Measurements from ENCODE around the gene OTUD3.
"Not testable (repeated sequence)": the region's sequence is repeated elsewhere in the genome, so short reads cannot be mapped to it uniquely, and the experiment has no call there.

Gene OTUD3

DNA sequence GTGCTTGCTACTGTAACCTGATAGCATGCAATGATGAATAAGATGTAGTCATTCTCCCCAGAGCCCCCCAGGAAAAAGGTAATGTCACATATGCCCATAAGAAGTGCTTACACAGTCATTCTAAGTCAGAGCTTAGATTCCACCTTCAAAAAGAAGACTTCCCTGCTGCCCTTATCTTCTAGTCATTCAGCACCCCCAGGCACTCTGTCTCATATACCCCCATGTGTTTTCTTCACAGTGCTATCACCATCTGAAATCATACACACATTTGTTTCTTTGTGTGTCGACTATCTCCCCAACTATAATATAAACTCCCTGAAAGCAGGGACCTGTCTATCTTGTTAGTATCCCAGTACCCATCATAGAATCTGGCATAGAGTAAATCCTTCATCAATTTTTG is 16.2 kb upstream of the OTUD3 start:
- no peak for DNase-seq (ENCODE audit: low read depth)
- H3K4me3 ChIP-seq (ENCODE audit: low read depth, low read length), result no peak overlapping the region

DNA sequence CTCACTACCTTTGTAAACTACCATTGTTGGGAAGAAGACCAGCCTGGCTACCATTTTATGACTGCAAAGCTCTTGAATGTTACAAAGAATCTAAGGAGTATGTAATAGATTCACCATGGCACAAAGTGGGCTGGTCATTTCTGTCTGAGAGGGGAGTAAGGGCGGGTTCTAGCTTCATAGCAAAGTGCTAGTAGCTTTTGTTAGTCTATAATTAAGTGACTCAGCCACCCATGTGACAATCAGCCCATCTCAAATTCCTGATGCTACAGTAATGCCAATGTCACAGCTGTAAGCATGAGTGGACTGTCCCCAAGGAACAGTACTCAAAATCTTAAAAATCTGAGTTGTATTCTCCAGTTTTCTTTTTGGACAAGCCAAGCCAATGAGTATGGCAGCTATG is 15.4 kb upstream of the OTUD3 start:
- DNase-seq (ENCODE audit: low read depth), result no peak
- no peak overlapping the region for H3K4me3 ChIP-seq (ENCODE audit: low read depth, low read length)

DNA sequence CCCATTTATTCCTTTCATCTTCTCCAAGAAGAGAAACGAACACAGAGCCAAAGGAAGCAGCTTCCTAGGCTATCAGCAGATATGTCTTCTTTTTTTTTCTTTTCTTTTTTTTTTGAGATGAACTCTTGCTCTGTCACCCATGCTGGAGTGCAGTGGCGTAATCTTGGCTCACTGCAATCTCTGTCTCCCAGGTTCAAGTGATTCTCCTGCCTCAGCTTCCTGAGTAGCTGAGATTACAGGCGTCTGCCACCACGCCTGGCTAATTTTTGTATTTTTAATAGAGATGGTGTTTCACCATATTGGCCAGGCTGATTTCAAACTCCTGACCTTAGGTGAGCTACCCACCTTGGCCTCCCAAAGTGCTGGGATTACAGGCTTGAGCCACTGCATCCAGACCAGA is 13.6 kb upstream of the OTUD3 start:
- H3K4me3 ChIP-seq (ENCODE audit: low read depth, low read length); DNase-seq (ENCODE audit: low read depth): not testable (repeated sequence)

DNA sequence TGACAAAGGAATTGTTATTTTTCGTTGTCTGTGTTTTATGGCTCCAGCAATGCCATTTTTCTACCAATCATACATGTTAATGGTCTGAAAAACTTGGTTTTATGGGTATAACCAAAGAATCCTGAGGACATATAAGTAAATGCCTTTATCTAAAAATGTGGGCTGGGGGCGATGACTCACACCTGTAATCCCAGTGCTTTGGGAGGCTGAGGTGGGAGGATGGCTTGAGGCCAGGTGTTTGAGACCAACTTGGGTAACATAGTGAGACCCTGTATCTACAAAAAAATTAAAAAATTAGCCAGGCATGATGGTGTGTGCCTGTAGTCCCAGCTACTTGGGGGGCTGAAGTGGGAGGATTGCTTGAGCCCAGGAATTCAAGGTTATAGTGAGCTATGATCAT is 12.7 kb upstream of the OTUD3 start:
- DNase-seq (ENCODE audit: low read depth); H3K4me3 ChIP-seq (ENCODE audit: low read depth, low read length): not testable (repeated sequence)

DNA sequence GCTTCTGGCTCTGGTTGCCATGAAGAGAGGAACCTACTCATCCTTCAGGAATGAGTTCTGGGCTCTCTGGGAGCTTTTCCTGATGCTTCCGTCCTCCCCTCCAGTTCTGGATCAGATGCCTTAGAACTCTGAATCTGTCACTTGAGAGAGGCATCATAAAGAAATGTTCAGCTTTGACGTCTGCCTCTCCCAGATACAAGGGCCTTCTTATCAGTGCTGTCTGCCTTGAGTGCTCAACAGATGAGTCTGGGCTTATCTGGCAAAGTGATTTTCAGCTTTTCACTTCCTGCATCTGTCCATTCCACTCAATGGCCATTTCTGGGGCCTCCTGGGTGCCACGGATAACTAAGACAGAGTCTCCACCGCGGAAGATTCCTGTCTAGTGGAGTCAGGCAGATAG is 12.3 kb upstream of the OTUD3 start:
- no peak overlapping the region for H3K4me3 ChIP-seq (ENCODE audit: low read depth, low read length)
- DNase-seq (ENCODE audit: low read depth), result no peak

DNA sequence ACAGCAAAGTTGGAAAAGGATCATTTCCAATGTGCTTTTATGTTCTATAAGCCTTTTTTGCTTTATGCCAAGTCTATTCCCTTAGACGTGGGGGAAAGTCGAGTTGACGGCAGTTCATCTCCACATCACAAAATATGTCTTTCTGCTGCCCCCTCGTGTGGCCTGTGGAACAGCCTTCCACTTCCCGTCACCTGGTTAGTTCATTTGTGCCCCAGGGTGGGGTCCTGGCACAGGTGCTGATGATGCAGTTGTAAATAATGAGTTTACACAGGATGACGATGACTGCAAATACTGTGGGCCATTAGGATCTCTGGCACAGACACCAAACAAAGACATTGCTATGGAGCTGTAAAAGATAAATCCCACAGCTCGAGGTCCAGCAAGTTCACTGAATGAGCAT is 10.0 kb upstream of the OTUD3 start:
- no peak for DNase-seq (ENCODE audit: low read depth)
- H3K4me3 ChIP-seq (ENCODE audit: low read depth, low read length), result no peak overlapping the region

DNA sequence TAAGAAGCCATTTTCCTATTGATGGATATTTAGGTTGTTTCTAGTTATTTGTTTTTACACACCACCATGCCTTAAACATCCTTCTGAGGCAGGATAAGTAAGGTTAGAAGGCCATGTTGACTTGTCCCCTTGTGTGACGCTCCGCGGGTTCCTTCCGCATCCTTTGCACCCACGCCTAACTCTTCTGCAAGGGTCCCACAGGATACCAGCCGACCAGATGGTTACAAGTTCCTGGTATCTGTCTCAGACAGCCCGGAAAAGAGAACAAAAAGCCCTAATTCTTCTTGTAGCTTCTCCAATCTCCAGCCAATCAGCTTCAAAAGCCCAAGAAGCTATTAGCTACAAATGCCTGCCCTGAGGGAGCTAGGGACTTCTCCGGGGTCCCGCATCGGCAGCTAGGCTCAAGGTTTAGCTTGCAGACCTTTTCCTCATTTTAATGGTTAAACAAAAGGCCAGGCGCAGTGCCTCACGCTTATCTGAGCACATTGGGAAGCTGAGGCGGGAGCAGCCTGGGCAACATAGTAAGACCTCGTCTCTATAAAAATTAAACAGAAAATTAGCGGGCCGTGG is 4.9 kb upstream of the OTUD3 start:
- DNase-seq (ENCODE audit: low read depth), result no peak
- no peak overlapping the region for H3K4me3 ChIP-seq (ENCODE audit: low read depth, low read length)

DNA sequence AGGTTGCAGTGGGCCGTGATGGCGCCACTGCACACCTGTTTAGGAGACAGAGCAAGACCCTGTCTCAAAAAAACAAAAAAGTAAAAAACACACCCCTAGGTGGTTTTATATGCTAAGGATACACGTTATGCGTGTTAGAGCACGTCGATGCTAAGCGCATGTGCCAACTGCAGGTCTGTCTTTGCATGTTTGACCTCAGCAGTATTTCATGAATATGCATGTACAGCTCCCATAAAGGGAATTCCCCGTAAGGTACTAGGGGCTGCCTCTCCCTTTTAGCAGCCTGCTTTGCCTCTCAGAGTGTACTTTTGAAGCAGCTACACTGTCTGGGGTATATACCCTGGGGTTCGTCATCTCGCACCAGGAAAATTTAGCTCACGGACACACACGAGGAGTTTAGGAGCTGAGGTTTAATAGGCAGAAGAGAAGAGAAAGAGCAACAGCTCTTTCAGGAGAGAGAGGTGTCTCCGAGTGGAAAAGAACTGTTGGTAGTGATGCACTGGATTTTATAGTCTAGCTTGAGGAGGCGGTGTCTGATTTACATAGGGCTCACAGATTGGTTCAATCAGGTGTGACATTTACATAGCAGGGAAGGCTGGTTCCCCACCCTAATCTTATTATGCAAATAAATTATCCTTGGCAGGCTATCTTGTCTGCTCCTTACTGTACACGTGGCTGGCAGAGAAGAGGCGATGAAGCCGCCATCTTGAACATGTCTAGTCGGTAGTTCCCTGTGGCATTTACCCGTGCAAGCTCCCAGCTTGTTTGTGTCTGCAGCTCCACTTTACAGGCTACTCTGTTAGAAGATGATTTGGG is 4.2 kb upstream of the OTUD3 start:
- no peak overlapping the region for H3K4me3 ChIP-seq (ENCODE audit: low read depth, low read length)
- DNase-seq (ENCODE audit: low read depth), result no peak

DNA sequence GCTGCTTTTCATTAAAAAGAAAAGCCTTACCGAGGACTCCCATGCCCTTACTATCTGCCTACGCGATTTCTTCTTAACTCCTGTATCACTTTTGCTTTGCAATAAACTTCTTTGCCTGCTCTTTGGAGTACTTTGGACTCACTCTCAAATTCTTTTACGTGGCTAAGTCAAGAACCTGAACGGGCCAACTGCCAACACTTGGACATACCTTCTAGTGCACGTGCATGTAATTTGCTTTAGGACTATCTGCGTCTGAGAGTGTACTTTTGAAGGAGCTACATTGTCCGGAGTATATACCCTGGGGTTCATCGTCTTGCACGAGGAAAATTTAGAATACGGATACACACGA is 3.6 kb upstream of the OTUD3 start:
- DNase-seq (ENCODE audit: low read depth), result no peak
- no peak overlapping the region for H3K4me3 ChIP-seq (ENCODE audit: low read depth, low read length)

DNA sequence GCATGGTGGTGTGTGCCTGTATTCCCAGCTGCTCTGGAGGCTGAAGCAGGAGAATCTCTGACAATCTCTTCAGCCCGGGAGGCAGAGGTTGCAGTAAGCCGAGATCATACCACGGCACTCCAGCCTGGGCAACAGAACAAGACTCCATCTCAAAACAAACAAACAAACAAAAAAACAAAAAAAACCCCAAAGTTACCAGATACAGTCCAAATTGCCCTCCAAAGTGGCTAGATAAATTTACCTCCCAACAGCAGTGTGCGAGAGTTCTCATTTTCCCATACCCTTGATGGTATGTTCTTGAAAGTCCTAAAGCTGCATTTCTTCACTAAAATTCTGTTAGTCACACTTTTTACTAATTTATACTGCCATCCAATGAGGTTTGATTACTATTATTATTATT is 3.0 kb upstream of the OTUD3 start:
- DNase-seq (ENCODE audit: low read depth), result no peak
- no peak overlapping the region for H3K4me3 ChIP-seq (ENCODE audit: low read depth, low read length)

DNA sequence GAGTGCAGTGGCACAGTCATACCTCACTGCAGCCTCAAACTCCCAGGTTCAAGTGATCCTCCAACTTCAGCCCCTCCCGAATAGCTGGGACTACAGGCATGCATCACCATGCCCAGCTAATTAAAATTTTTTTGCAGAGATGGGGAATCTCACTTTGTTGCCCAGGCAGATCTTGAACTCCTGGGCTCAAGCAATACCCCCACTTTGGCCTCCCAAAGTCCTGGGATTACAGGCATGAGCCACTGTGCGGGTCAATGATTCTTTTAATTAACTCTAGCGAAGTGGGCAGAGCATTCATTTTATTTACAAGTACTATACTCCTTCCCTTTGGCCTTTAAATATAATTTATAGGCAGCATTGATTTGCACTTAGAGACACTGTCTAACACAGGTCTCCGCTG is 2.5 kb upstream of the OTUD3 start:
- no peak overlapping the region for H3K4me3 ChIP-seq (ENCODE audit: low read depth, low read length)
- DNase-seq (ENCODE audit: low read depth), result no peak

DNA sequence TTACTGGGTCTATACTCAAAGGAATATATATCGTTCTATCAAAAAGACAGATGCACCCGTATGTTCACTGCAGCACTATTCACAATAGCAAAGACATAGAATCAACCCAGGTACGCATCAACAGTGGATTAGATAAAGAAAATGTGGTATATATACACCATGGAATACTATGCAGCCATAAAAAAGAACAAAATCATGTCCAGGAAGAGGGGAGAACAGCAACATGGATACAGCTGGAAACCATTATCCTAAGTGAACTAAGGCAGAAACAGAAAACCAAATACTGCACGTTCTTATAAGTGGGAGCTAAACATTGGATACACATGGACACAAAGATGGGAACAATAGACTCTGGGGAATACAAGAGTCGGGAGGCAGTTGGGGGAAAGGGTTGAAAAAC is 1.4 kb upstream of the OTUD3 start:
- DNase-seq (ENCODE audit: low read depth); H3K4me3 ChIP-seq (ENCODE audit: low read depth, low read length): not testable (repeated sequence)

DNA sequence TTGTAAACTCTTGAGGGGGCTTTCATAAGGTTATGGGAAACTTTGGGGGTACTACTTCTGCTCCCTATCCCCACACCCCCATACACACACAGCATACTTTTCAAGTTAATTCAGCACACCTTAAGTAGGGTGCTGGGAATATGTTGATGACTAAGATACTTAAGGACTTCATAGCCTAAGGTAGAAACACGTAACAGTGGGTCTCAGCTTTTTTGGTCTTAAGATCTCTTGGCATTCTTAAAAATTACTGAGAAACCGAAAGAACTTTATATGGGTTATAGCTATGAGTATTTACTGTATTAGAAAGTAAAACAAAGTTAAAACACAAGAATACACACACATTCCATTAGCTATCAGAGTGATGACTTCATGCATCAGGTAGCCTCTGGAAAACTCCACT is 2.1 kb downstream of the OTUD3 start:
- H3K4me3 ChIP-seq (ENCODE audit: low read depth, low read length), result no peak overlapping the region
- DNase-seq (ENCODE audit: low read depth), result no peak

DNA sequence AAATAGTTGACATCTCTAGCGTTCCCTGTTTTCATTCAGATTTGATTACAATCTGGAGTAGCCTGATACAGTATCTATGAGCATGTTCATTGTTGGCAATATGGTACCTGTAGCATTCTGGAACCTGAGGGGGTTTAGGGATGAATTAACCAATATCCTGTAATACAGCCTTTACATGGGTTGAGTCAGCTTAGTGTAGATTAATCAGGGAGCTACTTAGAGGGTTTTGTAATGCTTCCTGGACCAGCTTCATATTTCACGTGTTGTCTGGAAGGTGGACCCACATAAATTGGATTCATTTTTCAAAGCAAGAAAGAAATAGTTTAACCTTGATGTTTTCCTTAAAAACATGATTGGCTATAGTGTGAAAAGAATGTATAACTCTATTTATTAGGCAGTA is 3.6 kb downstream of the OTUD3 start:
- no peak overlapping the region for H3K4me3 ChIP-seq (ENCODE audit: low read depth, low read length)
- DNase-seq (ENCODE audit: low read depth), result no peak

DNA sequence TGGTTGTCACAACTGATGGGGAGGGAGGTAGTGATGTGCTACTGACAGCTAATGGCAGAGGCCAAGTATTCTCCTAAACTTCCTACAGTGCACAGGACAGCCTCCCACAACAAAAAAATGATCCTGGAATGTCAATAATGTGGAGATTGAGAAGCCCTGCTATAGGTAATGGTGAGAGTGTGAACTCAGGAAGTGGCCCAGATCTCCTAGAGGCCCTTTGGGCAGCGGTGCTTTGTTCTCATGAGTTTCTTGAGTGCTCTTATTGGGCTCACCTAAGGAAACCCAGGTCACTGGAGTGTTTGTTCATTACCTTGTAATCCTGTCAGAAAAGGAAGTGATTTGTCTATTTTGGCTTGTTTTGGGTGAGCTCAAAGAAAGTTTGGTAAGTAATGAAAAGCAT is 5.9 kb downstream of the OTUD3 start:
- H3K4me3 ChIP-seq (ENCODE audit: low read depth, low read length), result no peak overlapping the region
- no peak for DNase-seq (ENCODE audit: low read depth)

DNA sequence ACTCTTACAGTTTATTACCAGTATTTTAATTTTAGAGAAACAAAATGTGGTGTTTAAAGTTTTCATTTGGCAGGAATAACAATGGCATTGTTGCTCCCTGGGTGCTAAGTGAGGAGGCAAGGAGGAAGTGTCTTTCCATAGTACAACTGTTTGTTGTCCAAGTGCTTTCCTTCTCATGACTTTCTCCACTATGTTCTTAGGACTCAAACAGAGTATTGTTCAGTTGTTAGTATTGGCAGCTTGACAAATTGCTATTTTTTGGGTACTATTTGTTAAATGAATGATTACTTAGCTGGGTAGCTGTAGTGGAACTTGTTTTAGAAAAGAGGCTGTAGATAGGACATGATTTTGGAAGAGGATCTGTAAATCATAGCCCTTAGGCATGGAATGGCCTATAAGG is 7.5 kb downstream of the OTUD3 start:
- H3K4me3 ChIP-seq (ENCODE audit: low read depth, low read length), result no peak overlapping the region
- DNase-seq (ENCODE audit: low read depth), result no peak

DNA sequence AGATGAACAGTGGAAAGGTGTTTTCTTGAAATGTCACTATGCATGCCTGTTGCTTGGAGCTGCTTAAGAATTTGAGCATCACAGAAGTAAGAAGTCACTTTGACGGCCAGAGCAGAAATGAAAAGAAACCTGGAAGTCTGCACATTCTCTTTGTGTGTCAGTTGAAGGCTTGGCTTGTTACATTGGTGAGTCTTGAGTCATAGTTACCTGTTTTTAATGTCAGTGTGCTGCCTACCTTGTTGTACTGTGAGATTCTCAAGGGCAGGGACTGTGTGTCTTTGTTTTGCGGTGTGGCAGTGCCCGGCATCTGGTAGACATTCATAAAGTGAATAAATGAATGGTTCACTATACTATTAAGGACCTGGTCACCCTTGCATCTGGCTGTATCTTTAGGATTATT is 9.9 kb downstream of the OTUD3 start:
- H3K4me3 ChIP-seq (ENCODE audit: low read depth, low read length), result no peak overlapping the region
- no peak for DNase-seq (ENCODE audit: low read depth)

DNA sequence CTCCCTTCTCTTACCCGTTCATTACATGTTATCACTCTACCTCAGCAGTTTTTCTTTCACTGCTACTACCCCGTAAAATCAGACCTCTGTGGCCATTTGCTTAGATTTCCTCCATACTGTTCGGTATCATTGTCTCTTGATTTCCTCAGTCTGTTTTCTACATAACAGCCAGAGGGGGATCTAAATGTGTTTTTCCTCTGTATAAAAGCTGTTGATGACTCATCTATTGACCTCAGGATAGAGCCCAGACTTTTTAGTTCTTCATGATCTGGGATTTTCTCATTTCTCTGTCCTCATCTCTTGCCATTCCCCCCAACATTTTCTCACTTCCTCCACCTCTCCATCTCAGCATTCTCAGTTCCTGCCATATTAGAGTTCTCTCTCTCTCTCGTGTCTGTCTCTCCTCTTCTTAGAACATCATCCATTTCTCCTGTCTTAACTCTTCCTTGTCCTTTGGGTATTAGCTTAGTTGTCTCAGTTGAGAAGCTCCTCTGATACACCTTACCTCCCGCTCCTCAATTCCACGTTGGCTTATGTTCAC is 10.5 kb downstream of the OTUD3 start:
- no peak overlapping the region for H3K4me3 ChIP-seq (ENCODE audit: low read depth, low read length)
- DNase-seq (ENCODE audit: low read depth), result no peak

DNA sequence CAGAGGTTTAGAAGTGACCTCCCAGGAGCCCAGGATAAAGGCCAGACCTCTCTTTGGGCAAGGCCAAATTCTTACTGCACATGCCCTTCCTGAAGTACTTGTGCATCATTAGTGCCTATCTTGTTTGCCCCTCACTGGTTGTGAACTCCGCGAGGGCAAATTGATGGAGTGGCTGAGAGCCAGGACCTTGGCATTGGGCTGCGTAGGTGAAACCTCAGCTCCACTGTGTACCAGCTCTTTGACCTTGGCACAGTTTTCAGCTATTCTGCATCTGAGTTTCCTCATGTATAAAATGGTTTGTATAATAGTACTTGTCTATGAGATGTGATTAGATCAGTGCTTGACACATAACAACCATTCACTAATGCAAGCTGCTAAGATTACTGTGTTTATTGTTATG is 11.5 kb downstream of the OTUD3 start:
- no peak overlapping the region for H3K4me3 ChIP-seq (ENCODE audit: low read depth, low read length)
- no peak for DNase-seq (ENCODE audit: low read depth)

DNA sequence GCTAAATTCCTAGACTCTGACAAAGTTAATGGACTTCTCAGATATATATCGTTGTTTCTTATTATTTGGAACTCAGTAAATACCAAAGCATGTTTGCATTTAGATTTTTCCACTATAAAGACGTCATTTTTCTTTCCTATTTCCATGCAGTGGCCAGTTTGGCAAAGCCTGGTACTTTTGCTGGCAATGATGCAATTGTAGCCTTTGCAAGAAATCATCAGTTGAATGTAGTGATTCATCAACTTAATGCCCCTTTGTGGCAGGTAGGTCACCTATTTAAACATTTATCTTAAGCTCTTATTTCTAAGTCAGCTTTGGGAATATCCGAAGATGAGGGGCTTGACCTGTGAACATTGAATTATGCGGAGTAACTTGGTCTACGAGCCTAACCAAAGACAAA is 12.0 kb downstream of the OTUD3 start:
- no peak overlapping the region for H3K4me3 ChIP-seq (ENCODE audit: low read depth, low read length)
- DNase-seq (ENCODE audit: low read depth), result no peak

DNA sequence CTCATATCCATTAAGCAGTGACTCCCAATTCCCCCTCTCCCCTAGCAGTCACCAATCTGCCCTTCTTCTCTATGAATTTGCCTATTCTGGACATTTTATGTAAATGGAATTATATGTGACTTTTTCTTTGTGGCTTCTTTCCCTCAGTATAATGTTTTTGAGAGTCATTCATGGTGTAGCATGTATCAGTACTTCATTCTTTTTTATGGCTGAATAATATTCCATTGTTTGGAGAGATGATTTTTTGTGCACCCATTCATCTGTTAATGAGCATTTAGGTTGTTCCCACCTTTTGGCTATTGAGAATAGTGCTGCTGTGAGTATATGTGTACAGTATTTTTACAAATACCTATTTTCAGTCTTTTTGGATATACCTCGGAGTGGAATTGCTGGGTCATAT is 19.5 kb downstream of the OTUD3 start:
- no peak for DNase-seq (ENCODE audit: low read depth)
- H3K4me3 ChIP-seq (ENCODE audit: low read depth, low read length), result no peak overlapping the region

Measured in skeletal muscle cell (primary cell).